ENCODE data around the gene SAFB.
"Not testable (repeated sequence)": the region's sequence is repeated elsewhere in the genome, so short reads cannot be mapped to it uniquely, and the experiment has no call there.

The SAFB gene

DNA sequence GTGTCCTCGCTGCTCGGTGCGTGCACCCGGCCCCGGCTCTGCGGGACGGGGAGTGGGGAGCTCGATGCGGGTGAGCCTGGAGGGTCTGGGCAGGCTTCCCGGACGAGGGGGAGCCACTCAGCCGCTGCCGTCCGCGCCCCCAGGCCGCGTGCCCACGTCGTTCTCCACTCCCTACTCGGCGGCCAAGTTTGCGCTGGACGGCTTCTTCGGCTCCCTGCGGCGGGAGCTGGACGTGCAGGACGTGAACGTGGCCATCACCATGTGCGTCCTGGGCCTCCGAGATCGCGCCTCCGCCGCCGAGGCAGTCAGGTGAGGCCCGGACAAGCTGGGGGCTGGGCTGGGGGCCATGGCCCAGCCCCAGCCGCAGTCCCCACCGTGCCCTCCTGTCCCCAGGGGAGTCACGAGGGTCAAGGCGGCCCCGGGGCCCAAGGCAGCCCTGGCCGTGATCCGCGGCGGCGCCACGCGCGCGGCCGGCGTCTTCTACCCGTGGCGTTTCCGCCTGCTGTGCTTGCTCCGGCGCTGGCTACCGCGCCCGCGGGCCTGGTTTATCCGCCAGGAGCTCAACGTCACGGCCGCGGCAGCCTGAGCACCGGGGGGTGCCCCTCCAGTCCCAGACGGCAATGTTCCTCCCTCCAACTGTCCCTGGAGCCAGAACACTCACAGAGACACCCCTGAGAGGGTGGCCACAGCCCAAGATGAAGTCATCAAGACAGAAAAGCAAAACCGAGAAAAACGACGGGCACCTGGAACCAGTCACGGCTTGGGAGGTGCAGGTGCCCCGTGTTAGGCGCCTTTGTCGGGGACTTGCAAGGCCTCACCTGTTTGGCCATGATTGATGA is 64.7 kb downstream of the SAFB start:
- no peak for DNase-seq

DNA sequence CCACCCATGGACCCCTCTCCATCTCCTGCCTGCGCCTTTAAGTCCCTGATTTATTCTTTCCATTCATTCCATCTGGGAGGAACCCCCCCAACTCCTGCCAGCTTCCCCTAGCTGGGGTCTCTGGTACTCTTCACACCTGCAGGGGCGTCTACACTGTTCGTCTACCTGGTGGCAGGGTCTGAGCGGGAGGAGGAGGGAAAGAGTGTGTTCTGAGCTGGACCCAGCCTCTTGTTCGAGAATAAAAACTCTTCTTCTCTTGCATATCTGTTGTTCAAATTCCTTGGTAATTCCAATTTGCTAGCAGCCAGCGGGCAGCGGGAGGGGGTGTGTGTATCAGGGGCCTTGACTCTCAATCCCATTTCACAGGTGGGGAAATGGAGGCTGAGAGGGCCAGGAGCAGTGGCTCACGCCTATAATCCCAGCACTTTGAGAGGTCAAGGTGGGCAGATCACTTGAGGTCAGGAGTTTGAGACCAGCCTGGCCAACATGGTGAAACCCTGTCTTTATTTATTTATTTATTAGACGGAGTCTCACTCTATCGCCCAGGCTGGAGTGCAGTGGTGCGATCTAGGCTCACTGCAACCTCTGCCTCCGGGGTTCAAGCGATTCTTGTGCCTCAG is 65.5 kb downstream of the SAFB start:
- not testable (repeated sequence) for DNase-seq

DNA sequence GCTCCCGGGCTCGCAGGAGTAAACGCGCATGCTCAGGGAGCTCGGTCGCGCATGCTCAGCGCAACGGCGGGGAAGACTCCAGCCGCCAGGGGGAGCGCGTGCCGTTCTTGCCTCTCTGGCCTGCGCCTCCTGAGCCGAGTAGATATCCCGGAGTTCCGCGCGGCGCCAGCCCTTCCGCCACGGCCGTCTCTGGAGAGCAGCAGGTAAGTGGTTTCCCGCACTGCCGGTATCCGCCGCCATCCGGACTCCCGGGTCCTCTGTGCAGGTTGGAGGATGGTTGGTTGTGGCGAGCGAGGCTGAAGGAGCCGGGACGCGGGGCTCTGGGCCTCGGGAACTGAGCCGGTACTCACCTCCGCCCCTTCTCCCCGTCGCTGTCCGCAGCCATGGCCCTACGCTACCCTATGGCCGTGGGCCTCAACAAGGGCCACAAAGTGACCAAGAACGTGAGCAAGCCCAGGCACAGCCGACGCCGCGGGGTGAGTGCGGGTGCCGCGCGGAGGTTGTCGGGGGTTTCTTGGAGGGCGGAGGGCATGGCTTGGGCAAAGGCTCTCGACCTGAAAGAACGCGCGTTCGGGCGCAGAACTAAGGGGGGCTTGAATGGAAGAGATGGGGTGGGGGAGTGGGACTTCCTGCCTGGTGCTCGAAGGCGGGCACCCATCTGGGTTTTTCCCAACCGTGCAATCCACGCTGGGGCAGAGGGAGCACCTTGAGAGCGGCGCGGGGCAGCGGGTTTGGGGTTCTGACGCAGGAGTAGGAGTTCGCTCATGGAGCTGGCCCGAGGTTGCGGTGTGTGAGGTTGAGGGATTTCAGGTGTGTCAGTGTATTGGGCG is 67.5 kb downstream of the SAFB start, which contains the start of gene RPL36:
TSS of gene RPL36 (plus strand) at position 171 of the 830 bp plus-strand sequence. CDS start at position 384, 213 bp downstream.
- peak; percentile 100 for DNase-seq

DNA sequence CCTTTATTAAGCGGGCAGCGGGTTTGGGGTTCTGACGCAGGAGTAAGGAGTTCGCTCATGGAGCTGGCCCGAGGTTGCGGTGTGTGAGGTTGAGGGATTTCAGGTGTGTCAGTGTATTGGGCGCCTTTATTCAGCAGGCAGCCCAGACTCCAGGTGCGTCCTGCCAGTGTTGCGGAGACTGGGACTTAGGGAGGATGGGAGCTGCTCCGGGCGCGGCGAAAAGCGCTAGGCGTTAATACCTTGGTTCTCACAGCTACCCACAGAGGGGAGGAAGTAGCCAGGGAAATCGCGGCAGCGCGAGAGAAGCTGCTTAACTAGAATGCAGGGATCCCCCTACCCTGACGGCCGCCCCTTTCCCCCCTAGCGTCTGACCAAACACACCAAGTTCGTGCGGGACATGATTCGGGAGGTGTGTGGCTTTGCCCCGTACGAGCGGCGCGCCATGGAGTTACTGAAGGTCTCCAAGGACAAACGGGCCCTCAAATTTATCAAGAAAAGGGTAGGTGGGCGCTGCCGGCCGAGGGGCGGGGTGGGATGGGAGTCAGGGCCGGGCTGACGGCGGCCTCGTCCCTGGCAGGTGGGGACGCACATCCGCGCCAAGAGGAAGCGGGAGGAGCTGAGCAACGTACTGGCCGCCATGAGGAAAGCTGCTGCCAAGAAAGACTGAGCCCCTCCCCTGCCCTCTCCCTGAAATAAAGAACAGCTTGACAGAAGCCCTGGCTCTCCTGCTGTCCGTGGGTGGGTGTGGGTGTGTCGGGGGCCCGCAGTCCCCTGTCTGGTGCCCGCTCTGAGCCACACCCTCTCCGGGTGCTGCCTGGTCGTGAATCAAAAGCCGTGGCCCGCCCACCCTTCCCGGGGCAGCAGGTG is 68.3 kb downstream of the SAFB start:
- peak; percentile 78 to 83 for DNase-seq

DNA sequence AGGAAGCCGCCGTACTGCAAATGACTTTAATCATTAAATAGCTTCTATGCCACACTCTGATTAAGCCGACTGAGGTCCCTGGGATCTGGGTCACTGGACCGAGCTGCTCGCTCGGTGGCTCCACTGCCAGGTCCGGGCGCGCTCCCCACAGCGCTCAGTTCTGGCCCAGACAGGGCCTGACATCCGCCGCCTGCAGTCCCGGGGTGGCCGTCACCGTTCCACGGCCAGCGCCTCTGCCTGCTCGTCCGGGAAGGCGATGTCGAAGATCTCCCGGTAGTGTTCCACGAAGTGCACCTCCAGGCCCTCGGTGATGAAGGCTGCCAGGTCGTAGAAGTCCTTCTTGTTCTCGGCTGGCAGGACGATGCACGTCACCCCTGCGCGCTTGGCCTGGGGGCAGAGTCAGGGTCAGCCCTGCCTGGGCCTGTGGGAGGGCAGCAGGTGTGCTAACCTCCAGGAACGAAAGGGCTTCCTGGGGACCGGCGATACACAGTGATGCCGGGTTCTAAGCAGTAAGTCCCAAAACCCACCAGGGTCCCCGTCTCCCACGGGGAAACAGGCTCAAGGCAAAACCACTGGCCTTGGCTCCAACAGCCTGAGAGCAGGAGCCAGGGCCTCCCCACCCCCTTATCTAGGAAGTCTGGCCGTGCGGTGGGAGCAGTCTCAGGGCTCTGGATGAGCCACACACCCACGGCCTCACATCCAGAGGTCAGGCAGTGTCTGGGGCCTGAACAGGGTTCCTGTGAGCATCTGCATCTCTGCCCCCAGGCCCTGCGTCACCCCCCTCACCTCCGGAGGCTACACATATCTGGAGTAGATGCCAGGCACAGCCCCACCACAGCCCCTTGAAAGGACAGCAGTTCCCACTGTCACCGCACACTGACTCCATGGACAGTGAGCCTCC is 69.2 kb downstream of the SAFB start:
- peak in 1 of 2 experiments; percentile 55 for DNase-seq

DNA sequence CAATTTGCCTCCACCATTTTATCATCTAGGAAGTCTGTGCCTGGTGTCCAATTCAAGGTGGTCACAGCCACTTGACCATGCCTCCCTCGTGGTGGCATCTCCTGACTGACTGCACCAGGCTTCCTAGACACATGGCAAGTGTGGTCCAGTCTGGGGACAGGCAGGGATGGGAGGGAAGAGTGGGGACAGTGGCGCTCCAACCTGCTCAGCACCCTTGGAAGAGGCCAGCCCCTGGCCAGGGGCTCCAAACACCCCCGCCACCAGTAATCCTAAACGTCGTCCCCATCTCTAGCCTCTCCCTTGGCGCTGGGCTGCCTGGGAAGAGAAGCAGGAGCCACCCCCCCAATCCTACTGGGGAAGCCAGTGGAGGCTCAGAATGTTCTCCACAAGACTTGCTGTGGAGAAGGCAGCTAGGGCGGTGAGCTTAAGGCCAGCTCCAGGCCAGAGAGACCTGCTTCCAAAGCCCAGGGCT is 69.9 kb downstream of the SAFB start:
- DNase-seq, result peak; percentile 58 to 59

DNA sequence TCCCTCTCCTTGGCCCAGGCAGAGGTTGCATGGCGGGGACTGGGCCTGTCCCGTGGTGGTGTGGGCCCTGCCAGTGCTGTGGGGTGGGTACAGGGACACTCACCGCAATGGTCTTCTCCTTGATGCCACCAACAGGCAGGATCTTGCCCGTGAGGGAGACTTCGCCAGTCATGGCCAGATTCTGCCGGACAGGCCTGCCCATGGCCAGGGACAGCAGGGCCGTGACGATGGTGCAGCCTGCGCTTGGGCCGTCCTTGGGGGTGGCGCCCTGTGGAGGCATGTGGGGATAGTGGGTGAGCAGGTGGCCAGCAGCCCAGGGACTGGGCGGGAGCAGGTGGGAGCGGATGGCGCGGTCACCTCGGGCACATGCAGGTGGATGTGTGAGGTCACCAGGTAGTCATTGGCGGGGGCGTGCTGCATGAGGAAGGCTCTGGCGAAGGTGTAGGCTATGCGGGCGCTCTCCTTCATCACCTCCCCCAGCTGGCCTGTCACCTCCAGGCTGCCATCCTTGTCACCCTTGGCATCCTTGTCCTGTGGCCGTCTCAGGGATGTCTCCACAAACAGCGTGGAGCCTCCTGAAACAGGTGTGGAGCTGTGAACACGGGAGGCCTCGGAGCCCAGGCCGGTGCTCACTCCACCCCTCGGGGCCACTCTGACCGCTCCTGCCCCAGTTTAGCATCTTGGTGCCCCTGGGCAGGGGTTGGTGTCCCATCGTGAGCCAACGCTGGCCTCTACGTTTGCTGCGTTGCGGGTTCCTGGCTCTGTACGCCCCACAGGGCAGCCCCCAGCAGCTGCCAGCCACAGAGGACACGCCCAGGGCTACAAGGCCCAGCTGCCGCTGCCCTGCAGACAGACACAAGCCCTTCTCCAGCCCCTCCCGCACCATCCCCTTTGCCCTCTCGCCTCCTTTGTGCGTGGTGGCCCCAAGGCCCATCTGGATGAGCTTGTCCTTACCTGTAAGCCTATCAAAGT is 70.6 kb downstream of the SAFB start:
- DNase-seq, result peak; percentile 47 to 53

DNA sequence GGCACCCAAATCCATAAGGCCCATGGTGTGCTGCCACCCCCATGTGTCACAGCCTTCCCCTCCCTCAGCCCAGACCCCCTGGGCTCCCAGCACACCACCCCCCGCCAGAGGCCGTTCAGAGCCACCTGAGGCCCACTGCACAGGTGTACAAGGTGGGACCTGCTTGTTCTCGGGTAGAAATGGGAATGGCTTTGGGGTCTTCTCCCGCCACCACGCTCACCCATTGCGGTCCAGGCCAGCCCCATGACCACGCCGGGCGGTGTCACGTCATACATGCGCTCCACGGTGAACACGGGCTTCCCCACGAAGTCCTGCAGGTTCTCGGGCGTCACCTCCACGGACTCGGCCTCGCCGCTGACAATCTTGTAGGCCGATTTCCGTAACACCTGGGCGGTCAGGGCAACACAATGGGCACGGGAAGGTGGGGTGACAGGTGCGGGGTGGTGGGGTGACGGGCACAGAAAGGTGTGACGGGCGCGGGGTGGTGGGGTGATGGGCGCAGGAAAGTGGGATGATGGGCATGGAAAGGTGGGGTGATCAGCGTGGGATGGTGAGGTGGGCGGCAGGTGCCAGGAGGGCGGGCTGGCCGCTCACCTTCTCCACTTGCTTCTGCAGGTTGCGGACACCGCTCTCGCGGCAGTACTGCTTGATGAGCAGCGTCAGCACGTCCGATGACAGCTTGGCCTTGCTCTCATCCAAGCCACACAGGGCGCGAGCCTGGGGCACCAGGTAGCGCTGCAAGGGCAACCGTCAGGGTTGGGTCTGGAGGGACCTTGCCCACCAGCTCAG is 71.5 kb downstream of the SAFB start:
- no peak for DNase-seq

DNA sequence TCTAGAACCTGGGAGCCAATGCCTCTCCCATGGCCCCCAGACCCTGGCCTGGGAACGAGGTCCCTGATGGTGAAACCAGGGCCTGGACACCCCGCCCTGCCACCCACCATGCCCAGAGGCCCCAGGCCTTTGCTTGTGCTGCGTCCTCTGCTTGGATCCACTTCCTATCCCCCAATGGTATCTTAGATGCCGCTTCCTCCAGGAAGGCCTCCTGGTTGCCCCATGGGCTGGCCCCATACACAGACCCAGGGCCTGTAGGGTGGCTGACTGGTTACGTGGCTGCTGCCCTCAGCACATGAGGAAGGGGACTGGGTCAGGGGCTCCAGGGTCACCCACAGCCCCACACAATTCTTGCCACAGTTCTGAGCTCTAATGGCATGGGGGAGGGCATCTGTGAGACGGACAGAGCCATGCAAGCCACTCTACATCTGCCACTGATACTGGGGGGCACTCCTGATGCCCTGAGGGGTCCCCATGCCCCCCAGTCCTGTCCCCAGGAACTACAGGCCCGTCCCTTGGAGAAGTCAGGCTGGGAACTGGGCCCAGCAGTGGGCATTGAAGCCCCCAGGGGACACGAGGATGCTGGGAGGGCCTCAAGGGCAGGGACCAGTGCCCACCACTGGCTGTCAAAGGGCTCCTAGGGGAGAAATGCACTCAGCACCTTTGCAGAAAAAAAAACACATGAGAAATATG is 72.2 kb downstream of the SAFB start:
- no peak for DNase-seq

DNA sequence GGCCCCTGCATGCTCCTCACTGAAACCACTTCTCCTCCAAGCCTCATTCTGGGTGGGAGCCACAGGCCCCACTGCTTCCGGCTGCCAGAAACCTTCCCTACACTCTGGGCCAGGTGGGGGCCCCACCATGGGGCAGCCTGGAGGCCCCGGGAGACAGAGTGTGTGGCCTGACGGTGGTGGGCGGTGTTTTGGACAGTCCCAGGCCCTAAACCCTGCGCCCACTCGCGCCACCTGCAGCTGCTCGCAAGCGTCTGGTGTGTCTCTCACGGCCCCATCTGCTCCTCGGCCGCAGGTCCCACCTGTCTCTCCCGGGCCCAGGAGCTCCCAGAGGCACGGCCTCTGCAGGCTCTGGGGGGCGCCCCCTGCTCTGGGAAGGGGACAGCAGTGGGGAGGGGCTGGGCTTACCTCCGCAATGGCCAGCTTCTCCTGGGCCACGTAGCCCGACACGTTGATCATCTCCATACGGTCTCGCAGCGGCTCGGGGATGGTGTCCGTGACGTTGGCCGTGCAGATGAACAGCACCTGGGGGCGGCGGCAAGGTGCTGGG is 72.8 kb downstream of the SAFB start:
- no peak for DNase-seq

DNA sequence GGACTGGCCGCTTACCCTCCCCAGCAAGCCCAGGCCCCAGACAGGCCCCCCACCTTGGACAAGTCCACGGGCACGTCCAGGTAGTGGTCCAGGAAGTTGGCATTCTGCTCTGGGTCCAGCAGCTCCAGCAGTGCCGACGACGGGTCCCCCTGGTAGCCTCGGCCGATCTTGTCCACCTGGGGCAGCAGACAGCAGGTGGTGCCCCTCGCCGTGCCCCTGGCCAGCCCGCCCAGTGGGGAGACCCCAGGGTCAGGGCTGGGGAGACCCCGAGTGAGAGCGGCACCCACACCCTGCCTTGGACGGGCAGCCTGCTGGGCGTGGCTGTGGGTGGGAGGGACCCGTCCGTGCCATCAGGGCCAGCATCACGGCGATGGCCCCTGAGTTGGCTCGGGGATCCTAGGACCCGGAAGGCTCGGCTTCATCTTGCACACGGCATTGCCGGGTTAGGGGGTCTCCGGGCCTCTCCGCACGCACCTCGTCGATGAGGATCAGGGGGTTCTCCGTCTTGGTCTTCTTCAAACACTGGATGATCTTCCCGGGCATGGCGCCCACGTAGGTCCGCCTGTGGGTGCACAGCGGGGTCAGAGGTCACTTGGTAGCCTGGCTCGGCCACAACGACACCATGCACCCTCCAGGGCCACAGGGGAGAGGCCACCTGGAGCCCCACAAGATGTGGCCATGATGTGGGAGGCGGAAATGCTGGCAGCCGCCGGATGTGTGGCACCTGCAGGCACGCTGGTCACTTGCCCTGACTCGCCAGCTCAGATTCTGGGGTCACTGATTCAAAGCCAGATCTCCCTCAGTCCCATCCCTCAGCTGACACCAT is 73.5 kb downstream of the SAFB start:
- DNase-seq, result no peak

DNA sequence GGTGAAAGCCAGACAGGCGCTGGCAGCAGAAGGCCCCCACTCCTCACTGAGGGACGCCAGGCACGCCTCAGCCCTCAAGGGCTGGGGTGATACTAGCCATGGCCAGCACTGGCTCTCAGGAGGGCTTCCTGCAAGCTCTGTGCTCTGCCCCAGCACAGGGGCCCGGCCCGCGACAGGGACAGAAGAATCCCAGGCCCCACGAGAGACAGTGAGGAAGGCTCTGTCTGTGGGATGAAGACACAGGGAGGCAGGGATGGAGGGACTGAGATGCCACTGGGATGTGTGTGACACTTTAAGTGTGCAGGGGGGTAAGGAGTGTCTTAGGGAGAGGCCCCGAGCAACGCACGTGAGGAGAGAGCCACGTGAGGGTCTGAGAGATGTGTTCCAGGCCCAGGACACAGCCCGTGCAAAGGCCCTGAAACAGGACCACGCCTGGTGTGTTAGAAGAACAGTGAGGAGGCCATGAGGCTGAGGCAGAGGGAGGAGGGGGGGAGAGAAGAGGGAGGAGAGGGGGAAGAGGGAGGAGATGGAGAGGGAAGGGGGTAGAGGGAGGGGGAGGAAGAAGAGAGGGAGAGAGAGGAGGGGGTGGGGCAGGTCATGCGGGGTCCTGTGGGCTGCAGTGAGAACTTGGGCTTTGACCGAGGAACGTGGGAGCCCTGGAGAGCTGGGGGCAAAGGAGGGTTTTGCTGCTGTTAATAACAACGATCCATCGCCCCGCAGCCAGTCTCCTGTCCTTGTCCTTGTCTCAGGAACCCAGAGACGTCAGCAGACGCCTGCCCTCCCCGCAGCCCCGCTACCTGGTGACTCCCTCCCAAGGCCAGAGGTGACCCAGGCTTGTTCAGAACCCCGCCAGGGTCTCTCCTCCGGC is 74.4 kb downstream of the SAFB start:
- DNase-seq, result no peak

DNA sequence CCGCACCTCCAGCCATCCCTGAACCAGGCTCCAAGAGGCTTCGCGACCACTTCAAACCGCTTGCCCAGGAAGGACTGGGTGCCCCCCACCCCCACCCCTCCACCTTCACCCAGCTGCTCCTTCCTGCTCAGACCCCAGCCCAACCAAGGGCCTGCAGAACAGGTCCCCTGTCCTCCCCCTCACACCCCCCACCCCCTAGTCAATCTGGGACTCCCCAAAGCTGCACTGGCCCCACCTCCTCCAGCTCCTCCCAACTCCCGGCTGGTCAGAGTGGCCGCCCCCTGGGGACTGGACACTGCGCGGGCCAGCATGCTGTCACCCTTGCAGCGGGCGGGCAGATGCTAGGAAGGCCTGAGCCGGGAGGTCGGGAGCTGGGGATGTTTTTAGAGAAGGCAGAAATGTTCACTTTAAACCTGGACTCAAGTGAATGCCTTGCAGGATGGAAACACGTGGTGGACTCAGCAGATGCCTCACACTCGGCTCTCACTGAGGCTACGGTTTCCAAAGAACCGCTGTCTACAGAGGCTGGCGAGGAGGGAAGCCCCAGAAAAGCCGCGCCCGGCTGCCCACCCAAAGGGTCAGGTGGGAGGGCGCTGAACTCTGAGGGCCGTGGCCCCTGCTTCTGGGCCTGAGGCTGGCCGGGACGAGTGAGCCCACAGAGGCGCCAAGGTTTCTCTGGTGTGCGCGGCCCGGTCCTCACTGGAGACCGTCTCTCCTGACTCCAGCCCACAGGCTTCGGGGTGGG is 75.2 kb downstream of the SAFB start:
- DNase-seq, result no peak

DNA sequence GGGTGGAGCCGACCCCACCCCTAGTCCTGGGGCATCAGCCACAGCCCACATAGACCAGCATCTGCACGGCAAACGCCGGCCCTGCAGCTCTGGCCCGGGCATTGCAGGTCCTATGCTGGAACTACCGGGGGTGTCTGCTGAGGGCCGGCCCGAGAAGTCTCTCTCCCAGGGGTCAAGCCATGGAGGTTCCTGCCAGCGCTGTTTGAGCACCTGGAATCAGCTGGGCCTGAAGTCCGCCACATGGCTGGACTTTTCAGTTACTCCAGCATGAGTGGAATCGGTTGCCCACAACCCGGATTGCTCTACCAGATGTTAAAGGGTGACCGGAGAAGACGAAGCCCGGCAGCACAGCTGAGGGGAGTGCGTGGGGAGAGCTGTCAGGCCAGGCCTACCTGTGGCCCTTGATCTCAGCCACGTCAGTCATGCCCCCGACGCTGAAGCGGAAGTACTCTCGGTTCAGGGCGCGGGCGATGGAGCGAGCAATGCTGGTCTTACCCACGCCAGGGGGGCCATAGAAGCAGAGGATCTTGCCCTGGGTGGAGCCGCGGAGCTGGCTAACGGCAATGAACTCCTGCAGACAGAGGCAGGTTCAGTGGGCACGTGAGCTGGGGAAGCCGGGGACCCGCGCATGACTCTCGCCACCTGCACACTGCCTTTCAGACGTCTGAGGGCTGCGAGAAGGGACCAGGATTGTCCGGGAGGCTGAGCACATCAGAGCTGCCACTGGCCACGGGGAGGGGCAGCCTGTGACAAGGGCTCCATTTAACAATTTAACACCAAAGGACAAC is 75.9 kb downstream of the SAFB start:
- DNase-seq, result no peak
